Stimulated activated CD8-positive, alpha-beta memory T cell treated with anti-CD3 and anti-CD28 coated beads, Interleukin-4, amount 100 ng/mL, for 1 hour (primary cell): Measurements from ENCODE around the gene CCDC28A.

Source experiments
- DNase-seq, 2 donors: peaks; one replicate each; pipeline ENCODE4 v3.0.0-alpha.2; 2020; ENCODE audit warnings: low read depth in 2 of 2, low spot score in 1 of 2

The CCDC28A gene

DNA sequence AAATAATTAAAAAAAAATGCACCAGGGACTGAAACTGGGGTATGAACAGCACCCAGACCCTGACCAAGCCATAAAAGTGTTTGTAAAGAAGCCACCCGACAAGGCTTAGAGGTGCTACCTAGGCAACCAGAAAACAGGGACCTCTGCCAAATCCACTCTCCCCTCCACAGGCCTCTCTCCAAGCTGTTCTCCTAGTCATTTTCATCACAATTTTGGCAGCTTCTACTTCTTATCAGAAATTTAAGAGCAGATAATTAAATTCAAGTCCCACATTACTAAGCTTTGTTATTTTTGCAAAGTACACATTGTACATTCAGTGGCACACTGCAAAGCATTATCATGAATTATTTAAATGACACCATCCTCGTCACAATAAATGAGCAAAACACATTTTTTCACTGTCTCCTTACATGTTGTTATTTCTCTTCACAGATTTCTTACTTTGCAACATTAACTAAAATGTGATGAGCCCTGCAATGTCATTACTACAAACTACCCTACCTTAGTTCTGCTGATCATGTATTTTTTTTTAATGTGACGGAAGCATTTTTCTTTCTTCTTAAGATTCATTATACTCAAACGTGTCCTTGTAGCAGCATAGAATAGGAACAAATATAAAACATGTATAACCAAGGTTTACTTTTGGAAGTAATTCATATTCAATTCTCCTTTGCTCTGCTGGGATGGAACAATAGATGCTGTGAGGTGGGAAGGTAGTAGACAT is 60.4 kb downstream of the CCDC28A start:
- no peak for DNase-seq

DNA sequence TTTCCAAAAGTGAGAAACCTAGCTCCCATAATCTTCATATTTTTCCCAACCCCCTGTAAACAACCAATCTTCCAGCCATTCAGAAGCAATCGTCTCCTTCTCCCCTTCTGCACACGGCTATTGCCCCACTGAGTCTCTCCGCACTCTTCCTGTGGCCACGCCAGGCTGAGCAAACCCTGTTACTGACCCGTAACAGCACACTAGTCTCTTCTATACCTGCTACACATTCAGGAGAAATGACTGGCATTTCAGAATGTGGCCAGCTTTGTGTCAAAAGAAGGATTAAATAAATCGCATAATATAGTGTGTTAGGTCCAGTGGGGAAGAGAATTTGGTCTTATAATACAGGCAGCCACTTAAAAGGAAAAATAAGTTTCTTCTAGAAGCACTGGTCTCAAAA is 63.7 kb downstream of the CCDC28A start:
- DNase-seq = no peak
